DMS 273 treated with DMSO at 0.1 percent for 48 hours (cell line): ENCODE data around the gene PBXIP1.
A peak's percentile ranks its signal among the peaks of the same experiment; 100 is the strongest.
"Not testable (repeated sequence)": the region's sequence is repeated elsewhere in the genome, so short reads cannot be mapped to it uniquely, and the experiment has no call there.

Source experiments
- DNase-seq: peaks from one replicate; lab custom pipeline; 2025; lab: John Stamatoyannopoulos, UW

The PBXIP1 gene

DNA sequence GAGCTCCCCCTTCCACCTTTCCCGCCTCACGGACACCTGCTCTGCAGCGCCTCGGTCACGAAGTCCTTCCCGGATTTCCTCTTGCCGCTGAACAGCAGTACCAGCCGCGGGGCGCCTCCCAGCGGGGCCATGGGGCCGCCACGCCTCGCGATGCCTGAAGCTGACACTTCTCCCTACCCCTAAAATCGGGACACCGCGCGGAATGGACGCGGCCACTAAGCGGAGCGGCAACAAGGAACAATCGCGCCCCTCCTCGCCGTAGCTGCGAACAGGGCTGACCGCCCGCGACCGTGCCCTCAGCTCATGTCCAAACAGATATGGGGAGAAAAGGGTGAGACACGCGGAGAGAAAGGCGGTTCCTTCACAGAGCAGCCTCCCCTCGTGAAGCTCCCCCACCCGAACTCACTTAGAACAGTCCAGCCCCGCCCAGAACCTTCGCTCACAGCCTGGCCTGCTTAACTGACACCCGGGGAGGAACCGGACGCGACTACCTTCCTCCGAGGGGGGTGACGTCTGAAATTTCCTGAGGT, 19.3 kb downstream of the PBXIP1 start, which contains the start of gene PMVK:
Gene PMVK, minus strand, starts transcription at position 165 of the 530 bp plus-strand sequence. Its CDS starts 34 bp downstream, at position 131.
- peak; percentile 91 for DNase-seq

DNA sequence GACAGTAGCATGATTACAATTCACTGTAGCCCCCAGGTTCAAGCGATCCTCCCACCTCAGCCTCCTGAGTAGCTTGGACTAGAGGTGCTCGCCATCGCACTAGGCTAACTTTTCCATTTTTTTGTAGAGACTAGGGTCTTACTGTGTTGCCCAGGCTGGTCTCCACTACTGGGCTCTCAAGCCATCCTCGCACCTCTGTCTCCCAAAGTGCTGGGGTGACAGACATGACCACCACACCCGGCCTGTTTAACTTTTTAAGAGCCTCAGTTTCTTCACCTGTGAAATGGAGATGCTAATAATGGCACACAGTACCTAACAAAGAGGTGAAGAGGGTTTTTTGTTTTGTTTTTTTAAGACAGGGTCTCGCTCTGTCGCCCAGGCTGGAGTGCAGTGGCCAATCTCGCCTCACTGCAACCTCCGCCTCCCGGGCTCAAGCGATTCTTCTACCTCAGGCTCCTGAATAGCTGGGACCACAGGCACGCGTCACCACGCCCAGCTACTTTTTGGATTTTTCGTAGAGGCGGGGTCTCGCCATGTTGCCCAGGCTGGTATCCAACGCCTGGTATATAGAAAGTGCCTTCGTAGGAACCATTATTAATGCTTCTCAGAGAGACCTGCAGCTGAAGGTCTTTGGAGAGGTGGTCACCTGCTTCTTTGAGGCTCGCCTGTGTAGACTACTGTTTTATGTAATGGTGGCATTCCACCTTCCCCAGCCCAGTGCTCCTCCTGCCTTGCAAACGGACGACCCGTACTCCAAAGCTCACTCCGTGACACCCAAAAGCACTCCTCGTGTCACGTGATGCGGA, 19.9 kb downstream of the PBXIP1 start:
- no peak for DNase-seq

DNA sequence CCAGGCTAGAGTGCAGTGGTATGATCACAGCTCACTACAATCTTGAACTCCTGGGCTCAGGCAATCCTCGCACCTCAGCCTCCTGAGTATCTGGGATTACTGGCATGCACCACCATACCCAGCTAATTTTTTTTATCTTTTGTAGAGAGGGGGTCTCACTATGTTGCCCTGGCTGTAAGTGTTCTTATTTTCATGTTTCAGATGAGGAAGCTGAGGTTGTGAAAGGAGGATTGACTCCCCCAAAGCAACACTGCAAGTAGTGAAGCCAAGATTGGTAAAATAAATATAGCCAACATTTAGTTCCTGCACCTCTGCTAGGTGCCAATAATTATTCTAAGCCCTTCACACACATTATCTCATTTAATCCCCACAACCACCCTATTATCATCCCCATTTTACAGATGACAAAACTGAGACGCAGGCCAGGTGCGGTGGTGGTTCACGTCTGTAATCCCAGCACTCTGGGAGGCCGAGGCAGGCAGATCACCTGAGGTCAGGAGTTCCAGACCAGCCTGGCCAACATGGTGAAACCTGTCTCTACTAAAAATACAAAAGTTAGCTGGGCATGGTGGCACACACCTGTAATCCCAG, 21.4 kb downstream of the PBXIP1 start:
- no peak for DNase-seq

DNA sequence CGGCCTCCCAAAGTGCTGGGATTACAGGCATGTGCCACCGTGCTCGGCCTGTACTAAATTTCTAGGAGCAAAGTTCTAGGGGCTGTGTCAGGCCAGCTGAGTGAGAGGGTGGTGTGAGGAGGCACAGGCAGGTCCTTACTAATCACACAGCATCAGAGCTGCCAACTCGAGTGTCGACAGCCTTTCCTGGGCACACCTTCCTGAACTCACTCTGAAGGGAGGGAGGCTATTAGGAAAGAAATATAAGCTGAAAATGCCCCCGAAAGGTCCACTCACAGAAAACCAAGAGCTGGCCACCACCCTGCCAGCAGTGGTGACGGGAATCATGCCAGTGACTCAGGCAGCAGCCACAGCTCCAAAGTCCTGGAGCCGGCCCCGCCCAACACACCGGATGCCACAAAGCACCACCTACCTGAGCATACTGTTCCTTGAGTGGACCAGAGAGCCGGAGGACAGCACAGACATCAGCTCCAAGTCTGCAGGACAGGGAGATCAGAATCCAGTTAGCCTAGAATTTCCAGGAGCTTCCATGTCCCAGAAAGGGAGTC, 23.9 kb downstream of the PBXIP1 start:
- DNase-seq: no peak

DNA sequence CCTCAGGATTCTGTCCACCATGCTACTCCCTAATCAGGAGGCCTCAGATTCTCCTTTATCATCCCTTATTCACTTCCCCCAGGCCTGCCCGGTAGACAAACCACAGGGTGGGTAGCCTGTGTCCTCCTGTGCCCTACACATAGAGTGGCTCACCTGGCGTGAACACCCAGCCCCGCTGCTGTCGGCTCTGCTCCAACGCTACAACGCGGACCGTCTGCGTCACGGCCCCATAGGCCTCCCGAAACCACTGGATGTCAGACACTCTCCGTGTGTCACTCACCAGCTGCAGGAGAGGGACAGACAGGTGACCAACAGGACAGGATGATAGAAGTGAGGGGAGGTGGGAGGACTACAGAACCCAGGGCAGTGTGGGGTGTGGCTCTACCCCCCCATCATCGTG, 29.7 kb downstream of the PBXIP1 start:
- DNase-seq: no peak

DNA sequence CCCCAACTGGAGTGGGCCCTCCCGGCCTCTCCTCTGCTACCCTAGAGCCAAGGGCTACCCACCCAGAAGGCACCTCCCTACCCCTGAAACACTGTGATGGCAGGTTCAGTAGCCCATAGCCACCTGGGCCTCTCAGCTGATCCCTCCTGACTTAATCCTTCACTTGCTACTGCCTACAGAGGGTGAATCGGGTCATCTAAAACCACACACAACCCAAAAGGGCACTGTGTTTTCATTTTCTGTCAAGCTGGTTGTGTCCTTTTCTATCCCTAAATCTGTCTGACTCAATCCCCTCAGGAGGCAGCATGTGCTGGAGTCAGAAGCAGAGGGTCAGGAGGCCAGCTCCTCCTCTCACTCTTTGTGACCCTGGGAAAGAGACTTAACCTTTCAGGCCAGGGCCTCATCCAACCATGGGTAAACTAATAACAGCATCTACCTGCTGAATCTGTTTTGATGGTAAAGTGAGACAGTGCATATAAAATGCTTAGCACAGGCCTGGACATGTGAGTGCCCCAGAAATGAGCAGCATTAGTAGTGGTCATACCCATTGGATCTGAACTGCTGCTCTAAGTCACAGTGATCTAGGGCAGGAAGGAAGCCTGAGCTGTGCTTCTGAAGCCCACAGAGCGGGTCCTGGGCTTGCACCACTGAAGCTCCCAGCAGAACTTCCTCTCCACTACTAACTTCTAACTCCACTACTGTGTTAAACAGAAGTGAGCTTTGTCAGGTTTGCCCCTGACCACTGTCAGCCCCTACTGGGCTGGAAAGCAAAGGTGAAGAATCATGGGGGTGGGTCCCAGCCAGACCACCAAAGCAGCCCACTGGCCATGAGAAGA, 30.3 kb downstream of the PBXIP1 start:
- no peak for DNase-seq

DNA sequence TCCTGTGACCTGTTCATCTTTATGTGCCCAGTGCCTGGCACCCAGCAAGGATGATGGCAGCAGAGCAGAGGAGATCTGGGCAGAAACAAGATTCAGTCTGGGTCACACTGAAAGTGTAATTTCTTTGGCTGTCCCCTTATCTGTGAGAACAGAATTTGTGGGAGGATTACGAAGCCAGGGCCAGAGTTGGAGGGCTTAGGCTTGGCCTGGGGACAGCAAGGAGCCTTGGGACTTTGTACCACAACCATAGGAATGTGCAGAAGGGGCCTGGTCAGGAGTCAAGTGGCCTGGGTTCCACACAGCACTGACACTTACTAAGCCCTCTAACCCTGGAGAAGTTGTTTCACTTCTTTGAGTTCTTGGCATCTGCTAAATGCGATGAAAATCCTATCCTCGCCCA, 32.2 kb downstream of the PBXIP1 start:
- no peak for DNase-seq

DNA sequence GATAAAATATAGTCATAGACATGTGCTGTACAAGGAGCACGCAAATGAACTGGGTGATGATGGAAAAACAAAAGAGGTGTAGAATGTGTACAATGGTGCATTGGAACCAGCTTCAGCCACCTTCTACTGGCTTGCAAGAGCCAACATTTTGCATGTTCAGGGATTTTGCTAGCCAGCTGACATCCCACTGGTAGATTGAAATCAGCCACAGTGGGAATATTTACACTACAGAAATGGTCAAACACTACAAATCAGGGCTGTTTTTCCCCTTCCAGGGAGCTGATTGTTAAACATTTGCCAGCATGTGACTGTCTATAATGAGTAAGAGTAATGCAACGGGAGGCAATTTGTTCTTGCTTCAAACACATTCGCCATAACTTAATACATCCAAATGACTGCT, 42.6 kb downstream of the PBXIP1 start:
- DNase-seq: no peak

DNA sequence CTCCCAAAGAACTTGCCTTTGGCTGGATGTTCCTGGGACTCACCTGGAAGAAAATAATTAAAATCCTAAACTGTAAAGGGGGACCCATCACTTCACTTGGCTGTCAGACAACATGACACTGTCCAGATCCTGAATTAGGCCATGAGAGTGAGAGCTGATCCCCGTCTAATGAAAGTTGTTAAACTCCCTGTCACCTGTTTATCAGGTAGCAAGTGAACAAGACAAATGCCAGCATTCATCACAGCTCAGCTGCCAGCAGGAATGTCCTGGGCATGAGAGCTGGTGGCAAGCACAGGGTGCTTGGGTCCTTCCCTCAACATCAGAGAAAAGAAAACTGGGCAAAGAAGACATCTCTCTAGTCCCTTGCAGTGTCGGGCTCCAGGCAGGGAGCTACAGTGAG, 43.1 kb downstream of the PBXIP1 start:
- no peak for DNase-seq

DNA sequence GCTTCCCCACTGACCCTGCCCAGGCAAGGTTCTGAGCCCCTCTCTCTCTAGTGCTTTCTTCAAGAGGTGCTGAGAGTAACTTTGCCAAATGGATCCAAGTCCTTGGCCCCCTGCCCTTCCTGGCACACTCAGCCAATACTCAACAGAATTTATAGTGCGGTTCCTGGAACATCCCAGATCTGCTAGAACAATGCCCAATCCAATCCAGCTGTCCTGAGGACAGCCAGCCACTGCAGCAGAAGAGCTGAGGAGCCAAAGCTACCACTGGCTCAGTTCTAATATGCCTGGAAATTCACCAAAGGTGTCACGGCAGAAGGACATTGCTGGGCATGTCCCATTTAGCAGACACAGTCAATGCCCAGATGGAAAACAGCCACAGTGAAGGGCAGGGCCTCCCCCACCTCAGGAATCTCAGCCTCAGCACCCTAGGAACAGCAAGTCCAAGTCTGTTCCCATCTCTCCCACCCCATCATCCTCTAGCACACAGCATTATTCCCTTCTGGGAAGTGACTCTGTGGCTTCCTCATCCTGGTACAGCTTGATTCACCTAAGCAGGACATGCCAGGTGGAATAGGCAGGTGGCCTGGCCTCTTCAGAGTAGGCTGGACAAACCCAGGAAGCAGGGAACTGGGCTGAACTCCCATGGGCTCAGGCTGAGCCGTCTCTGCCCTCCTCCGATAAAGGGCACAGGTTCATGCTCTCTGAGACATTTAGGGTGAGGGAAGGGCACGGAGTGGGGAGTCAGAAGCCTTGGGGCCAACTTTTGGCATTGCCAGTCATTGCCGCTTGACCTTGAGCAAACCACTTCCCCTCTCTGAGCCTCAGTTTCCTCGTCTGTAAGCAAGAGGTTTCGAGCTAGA, 44.0 kb downstream of the PBXIP1 start:
- DNase-seq: no peak

DNA sequence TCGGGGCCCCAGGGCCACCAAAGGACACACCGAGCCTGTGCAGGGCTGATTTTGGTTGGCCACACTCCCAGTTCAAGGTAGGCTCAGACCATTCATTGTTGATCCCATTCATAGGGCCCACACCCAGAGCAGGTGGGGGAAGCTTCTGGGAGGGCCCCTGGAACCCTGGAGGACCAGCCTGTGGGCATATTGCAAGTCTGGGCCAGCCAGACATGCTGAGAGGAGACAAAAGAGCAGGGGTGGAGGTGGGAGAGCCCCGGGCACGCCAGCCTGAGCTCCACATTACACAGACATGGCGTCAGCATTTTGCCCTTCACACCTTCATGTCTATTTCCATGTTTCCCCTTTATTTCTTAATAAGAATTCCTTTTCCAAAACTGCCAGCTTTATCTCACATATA, 45.0 kb downstream of the PBXIP1 start:
- DNase-seq: no peak

DNA sequence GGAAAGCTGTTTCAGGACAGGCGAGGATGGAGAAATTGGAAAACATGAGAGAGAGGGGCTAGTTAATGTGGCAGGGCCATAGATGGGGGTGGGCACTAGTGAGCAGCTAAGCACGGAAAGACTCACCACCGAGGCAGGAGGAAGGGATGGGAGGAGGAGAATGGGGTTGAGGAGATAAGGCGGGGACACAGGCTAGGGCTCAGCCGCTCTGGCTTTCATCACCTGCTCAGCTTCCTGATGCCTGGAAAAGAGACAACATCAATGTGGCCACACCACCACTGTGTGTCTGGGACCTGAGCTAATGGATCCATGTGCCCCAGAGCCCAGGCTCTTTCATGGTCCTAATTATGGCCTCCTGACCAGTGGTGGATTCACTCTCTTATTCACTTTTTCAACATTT, 47.0 kb downstream of the PBXIP1 start:
- DNase-seq: no peak

DNA sequence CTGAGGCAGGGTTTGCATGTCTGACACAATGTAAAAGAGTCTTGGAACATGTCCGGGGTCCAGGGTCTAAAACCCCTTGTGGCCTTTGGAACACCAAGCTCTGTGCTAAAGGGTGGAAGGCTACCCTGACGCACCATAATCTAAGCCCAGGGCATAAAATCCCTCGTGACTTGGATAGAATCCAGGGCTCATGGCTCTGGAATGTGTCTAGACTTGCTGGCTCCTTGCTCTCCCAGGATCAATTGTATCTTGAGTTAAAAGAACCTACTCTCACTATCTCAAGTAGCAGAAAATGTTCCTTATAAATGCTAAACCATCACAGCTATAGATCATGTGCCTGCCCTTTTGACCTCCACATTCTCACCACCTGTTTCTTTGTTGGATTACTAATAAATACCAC, 47.8 kb downstream of the PBXIP1 start:
- not testable (repeated sequence) for DNase-seq

DNA sequence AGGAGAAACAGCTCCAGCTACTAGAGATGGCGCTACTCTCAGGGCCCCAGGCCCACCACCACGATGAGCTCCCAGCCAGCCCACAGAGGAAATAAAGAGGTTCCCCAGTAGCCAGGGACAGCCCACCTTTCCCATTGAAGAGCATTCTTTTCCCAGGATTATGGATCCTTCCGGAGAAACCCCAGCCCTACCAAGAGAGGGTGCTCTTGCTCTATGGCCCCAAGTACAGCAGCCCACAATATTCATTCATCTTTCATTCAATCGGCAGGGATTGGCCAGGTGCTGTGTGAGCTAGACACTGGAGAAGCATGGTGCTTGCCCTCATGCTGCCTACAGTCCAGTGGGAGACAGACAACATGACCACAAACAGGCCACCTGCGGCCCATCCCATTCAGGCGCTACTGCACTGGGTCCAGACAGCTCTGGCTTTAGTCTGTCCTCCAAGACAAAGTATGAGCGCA, 49.2 kb downstream of the PBXIP1 start:
- no peak for DNase-seq

DNA sequence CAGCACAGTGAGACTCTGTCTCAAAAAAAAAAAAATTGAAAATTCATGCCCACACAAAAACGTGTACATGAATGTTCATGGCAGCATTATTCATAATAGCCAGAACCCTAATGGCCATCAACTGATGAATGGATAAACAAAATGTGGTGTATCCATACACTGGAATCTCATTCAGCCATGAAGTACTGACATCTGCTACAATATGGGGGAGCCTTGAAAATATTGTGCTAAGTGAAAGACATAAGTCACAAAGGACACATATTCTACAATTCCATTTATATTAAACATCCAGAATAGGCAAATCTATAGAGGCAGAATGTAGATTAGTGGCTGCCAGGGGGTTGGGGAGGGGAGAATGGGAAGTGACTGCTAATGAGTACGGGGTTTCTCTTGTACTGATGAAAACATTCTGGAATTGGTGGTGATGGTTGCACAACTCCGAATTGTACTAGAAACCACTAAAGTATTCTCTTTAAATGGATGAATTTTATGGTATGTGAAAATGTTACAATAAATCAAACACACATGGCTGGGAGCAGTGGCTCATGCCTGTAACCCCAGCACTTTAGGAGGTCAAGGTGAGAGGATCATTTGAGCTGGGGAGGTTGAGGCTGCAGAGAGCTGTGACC, 52.8 kb downstream of the PBXIP1 start:
- no peak for DNase-seq

DNA sequence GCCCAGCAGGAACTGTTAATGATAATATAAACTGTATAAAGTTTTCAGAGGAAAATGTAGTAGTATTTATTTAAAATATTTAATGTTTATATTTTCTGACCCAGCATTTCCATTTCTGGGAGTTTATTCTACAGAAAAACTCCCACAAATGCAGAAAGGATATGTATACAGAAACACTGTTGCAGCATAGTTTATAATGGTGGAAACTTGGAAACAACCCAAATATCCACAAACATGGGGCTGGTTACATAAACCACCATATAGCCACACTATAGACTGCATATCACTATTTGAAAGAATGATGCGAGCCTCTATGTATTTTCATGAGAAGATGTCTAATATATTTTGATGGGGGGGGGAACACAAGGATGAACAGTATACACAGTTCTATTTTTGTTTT, 54.3 kb downstream of the PBXIP1 start:
- no peak for DNase-seq

DNA sequence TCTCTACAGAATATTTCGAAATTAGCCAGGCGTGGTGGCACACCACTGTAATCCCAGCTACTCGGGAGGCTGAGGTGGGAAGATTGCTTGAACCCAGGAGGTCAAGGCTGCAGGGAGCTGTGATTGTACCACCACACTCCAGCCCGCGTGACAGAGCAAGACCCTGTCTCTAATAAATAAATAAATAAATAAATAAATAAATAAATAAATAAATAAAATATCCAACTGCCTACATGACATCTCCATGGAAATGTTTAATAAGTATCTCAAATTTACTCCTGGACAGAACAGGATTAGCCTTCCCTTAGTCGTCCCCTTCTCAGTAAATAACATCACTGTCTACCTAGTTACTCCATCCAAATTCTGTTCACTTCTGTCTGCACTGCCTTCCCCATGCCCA, 56.9 kb downstream of the PBXIP1 start:
- DNase-seq: no peak

DNA sequence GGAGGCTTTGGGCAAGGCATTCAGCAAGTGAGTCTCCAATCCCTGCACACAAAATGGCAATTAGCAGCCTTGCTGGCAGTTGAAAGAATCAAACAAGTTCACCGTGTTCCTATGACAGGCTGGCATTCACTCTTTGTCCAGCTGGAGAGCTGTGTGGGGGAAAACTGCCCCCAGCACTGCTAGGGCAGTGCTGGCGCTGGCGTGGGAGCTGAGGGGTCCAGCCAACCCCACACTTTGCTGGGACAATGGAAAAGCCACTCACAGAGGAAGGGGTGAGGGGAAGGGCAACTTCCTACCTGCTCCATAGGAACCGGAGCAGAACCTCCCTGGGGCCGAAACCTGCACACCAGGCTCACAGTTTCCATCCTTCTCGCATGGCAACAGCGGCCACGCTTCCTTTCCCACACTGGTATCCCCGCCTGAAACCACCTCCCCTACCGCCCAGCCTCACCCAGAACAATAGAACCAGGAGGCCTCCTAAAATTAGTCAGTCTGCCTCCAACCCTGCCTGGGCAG, 59.1 kb downstream of the PBXIP1 start:
- DNase-seq: no peak

DNA sequence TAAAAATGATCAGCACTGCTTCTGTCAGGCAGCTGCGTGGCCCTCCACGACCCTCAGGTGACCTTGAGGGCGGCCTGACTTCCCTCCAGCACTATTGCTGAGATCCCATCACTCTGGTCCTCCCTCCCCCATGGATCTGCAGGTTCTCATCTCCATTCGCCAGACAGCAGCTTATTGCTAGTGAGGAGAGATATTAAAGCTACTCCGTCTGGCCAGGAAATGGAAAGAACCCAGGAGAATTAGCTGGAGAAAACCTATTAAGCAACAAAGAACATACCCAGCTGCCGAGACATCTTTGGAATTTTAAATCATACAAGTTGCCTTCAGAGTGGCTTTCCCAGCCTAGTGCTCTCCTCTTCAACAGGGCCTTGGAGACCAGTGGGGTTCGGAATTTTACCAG, 60.1 kb downstream of the PBXIP1 start:
- DNase-seq: no peak
